GM21360 (cell line): ENCODE measurements around the gene AKAP8.
"Not testable (repeated sequence)": the region's sequence is repeated elsewhere in the genome, so short reads cannot be mapped to it uniquely, and the experiment has no call there.

Experiments
- ATAC-seq: cut with Tn5 transposase; IDR thresholded peaks from one replicate; pipeline ENCODE4 v1.9.1; 2021; ENCODE audit warnings: mild to moderate bottlenecking, moderate library complexity; ENCODE audit not compliant: unreplicated experiment

AKAP8 gene

GRCh38 chr19:15379083-15379998 lies at the start of gene AKAP8:
AKAP8 (minus strand) TSS chr19:15379787; CDS start chr19:15379731, 56 bp downstream.
- peak; percentile 69 for ATAC-seq

GRCh38 chr19:15427991-15428471 lies 48.4 kb upstream of the AKAP8 start:
- no peak for ATAC-seq

DNA sequence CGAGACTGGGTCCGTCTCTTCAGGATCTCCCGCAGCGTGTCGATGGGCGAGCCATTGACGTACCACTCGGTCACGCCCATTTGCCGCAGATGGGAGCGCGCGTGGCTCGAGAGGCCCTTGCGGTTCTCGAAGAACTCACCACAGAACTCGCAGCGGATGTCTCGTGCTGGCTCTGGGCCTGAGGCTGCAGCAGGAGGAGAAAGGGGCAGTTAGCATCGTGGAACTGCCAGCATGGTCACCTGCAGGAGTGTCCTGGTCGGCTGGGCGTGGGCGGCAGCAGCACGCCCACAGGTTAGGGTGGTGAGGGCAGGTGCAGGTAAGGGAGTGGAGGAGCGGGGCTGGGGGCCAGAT lies 47.7 kb upstream of the AKAP8 start:
- ATAC-seq = no peak

DNA sequence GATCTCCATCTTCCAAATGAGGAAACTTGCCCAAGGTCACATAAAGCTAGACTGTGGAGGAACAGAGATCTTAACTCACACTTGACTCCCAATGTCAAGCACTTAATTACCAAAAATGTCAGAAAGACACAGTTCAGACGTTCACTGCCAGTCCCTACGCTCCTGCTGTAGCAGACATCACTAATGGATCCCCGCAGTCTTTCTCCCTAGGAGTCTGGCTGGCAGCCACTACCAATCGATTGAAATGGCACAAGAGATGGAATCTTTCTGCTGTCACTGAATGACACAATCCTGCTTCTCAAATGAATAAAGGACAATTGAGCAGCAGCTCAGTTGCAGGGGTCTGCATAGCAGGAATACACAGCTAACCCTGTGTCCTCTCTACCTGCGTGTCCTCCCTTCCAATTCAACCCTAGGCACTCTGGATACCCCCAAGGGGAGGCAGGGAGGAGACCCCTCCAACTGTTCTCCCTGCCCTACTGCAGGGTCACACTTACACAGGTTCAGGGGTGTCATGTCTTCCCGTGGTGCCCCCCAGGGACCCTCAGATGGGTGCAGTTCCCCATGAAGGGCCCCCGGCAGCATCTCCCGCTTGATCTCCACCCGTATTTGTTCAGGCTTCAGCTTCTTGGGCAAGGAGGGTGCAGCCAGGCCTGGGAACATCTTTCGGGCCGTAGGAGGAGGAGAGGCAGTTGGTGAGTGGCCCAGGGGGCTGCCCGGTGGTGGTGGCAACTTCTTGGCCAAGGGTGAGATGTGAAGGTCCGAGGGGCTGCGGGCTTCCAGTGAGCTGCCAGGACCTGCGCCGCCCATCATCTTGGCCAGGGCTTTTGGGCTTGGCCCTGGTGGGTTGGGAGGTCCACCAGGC lies 47.1 kb upstream of the AKAP8 start:
- ATAC-seq = no peak

DNA sequence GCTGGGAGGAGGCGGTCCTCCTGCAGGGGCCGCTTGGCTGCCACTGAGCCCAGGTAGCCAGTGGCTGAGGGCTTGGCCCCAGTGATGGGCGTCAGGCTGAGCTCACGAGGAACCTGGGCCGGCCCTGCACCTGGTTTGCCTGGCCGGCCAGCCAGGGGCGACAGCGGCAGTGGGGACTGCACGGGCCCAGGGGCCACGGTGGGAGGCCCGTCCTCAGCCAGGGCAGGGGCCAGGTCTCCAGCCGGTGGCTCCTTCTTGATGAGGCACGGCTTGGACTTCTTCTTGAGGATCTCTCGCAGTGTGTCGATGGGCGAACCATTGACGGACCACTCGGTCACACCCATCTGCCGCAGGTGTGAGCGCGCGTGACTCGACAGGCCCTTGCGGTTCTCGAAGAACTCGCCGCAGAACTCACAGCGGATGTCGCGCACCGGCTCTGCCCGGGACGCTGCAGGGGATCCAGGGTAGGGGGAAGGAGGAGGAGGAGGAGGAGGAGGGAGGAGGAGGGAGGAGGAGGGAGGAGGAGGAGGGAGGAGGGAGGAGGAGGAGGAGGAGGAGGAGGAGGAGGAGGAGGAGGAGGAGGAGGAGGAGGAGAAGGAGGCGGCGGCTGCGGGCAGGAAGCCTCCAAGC lies 45.8 kb upstream of the AKAP8 start:
- no peak for ATAC-seq

DNA sequence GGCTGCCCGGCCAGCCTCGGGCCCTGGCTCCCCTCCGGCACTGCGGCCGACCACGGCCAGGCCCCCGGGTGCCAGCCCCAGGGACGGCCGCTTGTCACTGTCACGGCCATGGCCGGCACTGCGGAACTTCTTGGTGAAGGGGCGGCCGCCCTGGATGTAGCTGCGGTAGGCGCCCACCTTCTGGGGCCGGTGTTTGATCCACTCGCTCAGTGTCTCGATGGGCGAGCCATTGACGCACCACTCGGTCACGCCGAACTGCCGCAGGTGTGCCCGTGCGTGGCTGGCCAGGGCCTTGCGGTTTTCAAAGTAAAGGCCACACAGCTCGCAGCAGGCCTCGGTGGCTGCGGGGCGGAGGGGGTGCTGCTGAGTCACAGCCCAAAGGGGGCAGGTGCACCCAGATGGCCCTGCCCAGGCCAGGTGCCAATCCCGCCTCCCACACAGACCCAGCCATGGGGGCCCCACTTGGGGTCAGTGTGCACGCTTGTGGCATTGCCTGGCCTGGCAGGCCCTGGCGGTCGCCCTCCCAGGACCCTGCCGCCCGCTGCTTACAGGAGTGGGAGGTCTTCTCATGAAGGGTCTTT lies 45.2 kb upstream of the AKAP8 start:
- no peak for ATAC-seq

- ATAC-seq = no peak
These were observed 44.5 kb upstream of the AKAP8 start for GRCh38 chr19:15424121-15424520.

DNA sequence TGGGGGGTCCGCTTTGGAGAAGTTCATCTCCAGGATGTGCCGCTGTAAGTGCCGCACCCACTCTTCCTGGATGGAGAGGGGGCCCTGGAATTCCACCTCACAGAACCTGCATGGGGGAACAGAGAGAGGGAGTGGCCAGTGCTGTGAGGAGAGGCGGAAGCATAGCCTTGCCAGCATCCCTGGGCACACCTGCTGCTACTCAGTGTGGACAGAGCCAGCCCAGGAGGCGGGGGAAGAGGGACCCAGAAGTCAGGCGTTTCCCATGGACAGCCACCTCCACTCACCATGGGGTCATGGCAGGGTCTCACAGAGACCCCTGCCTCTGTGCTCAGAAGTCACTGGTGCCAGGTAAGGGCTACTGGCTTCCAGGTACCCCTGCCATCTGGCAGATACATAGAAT lies 43.5 kb upstream of the AKAP8 start:
- no peak for ATAC-seq

DNA sequence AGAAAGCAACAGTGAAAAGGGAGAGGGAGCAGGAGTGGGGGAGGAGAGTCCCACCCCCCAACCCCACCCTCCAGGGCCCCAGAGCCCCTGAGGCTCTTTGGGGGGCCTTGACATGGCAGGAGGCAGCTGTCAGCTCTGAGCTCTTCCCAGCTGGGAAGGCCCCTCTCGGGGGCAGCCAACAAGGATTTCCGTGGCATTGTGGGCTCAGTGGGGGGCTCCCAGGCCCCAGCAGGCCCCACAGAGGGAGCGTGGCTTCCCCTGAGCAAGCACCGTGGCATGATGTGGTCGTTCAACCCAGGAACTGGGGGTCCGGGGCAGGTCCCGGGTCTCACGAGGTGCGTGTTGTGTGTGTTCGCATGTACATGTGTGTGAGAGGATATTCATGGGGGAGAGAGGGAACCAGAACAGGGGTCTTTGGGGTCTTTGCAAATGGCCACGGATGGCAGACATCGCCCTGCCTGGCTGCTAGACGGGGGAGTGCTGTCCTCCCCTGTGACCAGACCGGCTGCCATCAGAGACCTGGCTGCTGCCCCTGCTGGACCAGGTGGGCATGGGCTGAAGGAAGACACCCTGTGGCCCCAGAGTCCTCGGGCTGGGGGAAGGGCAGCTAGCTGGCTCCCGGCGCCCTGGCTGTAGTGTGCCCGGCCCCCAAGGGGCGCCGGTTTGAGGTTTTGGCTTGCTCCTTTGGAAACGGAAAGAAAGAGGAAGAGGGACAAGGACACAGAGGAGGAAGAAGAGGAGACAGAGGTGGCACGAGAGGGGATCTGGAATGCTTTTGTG lies 42.9 kb upstream of the AKAP8 start:
- no peak for ATAC-seq

- ATAC-seq = no peak
These were observed 42.2 kb upstream of the AKAP8 start for GRCh38 chr19:15421721-15422260.

- no peak for ATAC-seq
These were observed 41.6 kb upstream of the AKAP8 start for GRCh38 chr19:15421136-15421695.

DNA sequence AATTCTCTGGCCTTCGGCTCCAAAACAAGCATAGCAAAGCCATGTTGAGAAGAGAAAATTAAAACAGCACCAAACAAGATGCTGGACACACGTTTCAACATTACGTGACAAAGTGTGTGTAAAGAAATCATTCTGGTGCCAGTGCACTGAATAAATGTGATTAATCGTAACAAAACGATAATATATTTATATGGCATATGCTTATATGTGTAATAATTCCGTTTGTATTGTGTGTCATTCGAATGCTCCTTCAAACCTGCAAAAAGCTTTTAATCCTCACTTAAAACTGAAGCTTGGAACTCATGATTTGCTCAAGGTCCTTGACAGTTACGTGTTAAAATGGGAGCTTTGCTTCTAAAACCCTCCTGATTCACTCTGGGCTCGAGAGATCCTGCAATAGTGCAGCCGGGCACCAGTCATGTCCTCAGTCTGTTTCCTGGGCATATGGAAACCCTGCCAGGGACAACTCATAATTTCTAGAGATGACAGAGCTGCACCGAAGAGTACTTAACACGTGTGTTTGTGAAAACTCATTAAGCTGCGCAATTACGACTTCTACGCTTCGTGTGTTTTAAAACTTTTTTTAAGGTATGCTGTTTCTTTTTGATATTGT lies 39.9 kb upstream of the AKAP8 start:
- ATAC-seq = no peak

DNA sequence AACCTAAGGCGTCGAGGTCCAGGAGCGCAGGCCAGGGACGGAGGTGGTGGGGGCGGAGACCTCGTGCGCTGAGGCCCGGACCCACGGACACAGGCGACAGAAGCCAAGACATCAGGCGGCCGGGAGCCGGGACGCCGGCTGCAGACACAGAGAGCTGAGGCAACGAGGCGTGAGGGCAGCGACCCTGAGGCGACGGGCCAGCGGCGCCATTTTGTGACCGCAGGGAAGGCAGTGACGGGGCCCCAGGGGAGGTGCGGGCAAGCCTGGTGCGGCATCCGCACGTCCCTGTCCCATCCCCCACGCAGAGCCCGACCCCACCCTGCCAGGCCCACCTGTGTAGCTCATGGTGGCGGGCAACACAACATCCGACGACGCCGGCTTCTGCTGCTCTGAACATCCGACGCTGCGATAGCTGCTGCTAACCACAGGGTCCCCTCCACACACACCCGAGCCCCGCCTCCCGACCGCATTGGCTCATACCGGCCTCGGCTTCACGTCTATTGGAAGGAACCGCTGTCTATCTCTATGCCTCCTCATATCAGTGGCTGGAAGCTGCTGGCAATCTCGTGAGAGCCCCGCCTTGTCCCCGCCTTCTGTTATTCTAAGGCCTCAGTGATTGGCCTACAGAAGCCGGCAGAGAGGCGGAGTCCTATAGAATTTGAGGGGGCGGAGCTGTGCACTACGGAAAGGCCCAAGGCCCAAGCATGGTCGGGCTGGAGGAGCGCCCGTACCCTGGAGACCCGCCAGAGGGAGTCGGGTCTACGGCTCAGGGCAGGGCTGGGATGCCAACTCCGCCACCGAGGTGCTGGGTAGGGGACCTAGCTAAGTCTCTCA lies 39.2 kb upstream of the AKAP8 start, which contains the start of gene AKAP8L:
AKAP8L (minus strand) TSS at position 410 of the 834 bp plus-strand sequence; CDS start at position 345, 65 bp downstream.
- peak; percentile 85 for ATAC-seq

GRCh38 chr19:15418231-15418578 lies 38.6 kb upstream of the AKAP8 start:
- no peak for ATAC-seq

GRCh38 chr19:15417699-15418098 lies 38.1 kb upstream of the AKAP8 start:
- no peak for ATAC-seq

GRCh38 chr19:15412832-15413231 lies 33.2 kb upstream of the AKAP8 start:
- ATAC-seq = no peak

DNA sequence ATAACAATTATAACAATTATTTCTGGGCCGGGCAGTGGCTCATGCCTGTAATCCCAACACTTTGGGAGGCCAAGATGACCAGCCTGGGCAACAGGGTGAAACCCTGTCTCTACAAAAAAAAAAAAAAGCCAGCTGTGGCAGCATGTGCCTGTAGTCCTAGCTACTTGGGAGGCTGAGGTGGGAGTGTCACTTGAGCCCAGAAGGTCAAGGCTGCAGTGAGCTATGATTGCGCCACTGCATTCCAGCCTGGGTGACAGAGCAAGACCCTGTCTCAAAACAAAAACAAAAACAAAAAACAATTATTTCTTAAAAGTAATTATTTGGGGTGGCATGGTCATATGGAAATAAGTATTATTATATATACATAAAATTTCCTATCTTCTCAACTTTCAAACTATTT lies 31.8 kb upstream of the AKAP8 start:
- ATAC-seq = not testable (repeated sequence)

DNA sequence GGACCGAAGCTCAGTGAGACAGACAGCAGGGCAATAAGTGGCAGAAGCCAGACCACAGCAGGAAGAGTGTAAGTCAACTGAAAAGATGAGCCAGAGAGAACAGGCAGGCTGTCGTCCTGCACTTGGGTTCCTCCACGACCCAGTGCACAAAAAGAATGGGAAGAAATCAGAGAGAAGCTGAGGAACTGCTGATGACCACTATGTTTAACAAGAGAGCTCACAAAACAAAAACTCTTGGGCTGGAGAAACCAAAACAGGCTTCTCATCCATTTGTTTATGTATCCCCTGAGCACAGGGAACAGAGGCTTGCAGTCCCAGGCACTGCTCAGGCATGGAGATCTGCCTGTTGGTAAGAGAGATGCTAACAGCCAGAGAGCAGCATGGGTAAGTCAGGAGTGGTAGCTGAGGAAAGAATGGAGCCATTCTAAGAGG lies 25.2 kb upstream of the AKAP8 start:
- ATAC-seq = no peak
